ENCODE data around the gene TIAM2.

- TF ChIP-seq CTCF (IDR thresholded peaks at IDR 0.05) (no peak), POLR2AphosphoS5 (IDR thresholded peaks at IDR 0.05) (no peak)
These were observed 40.8 kb upstream of the TIAM2 start for GRCh38 chr6:154954347-154954746.

Data from upper lobe of left lung (tissue), 4 donors.